ENCODE results near the gene MAZ. TPM values are rescaled to one million over a fixed set of nuclear protein-coding genes. Genes with fewer than 3 reads are reported as not detected.
"Not testable (repeated sequence)": the region's sequence is repeated elsewhere in the genome, so short reads cannot be mapped to it uniquely, and the experiment has no call there.

The MAZ gene
- total RNA-seq (100 to 1,000 TPM in 1 of 2 donors, 10 to 100 TPM in 1; 94.9 to 159 TPM), polyA plus RNA-seq (100 to 1,000 TPM; 112 to 170 TPM)
- long read RNA-seq, donor 1, transcript MAZ-202 (5 exons, 2,532 nt), result major isoform, 41 of 89 reads
- long read RNA-seq, donor 1, transcript MAZ-201 (6 exons, 2,698 nt), result minor isoform, 18 of 89 reads
- long read RNA-seq, donor 1, partial matches to known transcripts, result 24 of 89 reads
- long read RNA-seq, donor 1, other reads (novel, unspliced or antisense), result 0 of 89 reads
- long read RNA-seq, donor 2, transcript MAZ-202 (5 exons, 2,532 nt), result major isoform, 11 of 105 reads
- long read RNA-seq, donor 2, transcript MAZ-201 (6 exons, 2,698 nt), result minor isoform, 7 of 105 reads
- long read RNA-seq, donor 2, partial matches to known transcripts, result 84 of 105 reads
- long read RNA-seq, donor 2, other reads (novel, unspliced or antisense), result 0 of 105 reads
- long read RNA-seq, donor 3, transcript MAZ-202 (5 exons, 2,532 nt), result major isoform, 21 of 42 reads
- long read RNA-seq, donor 3, transcript MAZ-201 (6 exons, 2,698 nt), result minor isoform, 5 of 42 reads
- long read RNA-seq, donor 3, partial matches to known transcripts, result 12 of 42 reads
- long read RNA-seq, donor 3, other reads (novel, unspliced or antisense), result 0 of 42 reads
- long read RNA-seq, donor 4, transcript MAZ-202 (5 exons, 2,532 nt), result major isoform, 9 of 21 reads
- long read RNA-seq, donor 4, partial matches to known transcripts, result 7 of 21 reads
- long read RNA-seq, donor 4, other reads (novel, unspliced or antisense), result 0 of 21 reads
- long read RNA-seq, donor 5, transcript MAZ-201 (6 exons, 2,698 nt), result minor isoform, 19 of 249 reads
- long read RNA-seq, donor 5, transcript MAZ-202 (5 exons, 2,532 nt), result major isoform, 45 of 249 reads
- long read RNA-seq, donor 5, partial matches to known transcripts, result 176 of 249 reads
- long read RNA-seq, donor 5, other reads (novel, unspliced or antisense), result 0 of 249 reads

GRCh38 chr16:29806099-29806579 is at the start of gene MAZ:
TSS of gene MAZ (plus strand) at chr16:29806529. CDS start at chr16:29806702, 173 bp downstream.
- 1% methylated on average over 50 of the region's 67 CpGs; no CpG with 5 or more reads in 1 of the 2 donors for WGBS, 2 donors
- Histone ChIP-seq H3K9ac (ENCODE audit: insufficient read depth in 1 of 2, low read length in 2 of 2) (no peak within 1 kb of the TSS), H3K27ac (ENCODE audit: low read depth in 1 of 2, low read length in 1 of 2) (peak within 1 kb of the TSS; percentile 95), H3K36me3 (ENCODE audit: control insufficient read depth in 4 of 4, insufficient read depth in 4 of 4, low read length in 4 of 4) (peaks cover 0 to 29% (median 22%) of the 10 kb centered on the region in 4 donors), H3K4me1 (ENCODE audit: control insufficient read depth in 5 of 5, insufficient read depth in 5 of 5, low read length in 5 of 5) (peaks cover 8 to 50% (median 23%) of the 10 kb centered on the region in 5 donors), H3K9me3 (ENCODE audit: control insufficient read depth in 4 of 4, insufficient read depth in 3 of 4, low read length in 3 of 4) (no peaks in the 10 kb centered on the region), H3K27me3 (ENCODE audit: control insufficient read depth in 3 of 3, insufficient read depth in 3 of 3, low read length in 2 of 3) (no peaks in the 10 kb centered on the region), H3K4me3 (peak within 1 kb of the TSS; percentile 57)
- peak; percentile 0 for ATAC-seq (ENCODE audit: insufficient read depth, low FRiP score)
- TF ChIP-seq CTCF (IDR thresholded peaks at IDR 0.05; ENCODE audit: control extremely low read depth, extremely low read depth), result no peak
- DNase-seq, result no peak

DNA sequence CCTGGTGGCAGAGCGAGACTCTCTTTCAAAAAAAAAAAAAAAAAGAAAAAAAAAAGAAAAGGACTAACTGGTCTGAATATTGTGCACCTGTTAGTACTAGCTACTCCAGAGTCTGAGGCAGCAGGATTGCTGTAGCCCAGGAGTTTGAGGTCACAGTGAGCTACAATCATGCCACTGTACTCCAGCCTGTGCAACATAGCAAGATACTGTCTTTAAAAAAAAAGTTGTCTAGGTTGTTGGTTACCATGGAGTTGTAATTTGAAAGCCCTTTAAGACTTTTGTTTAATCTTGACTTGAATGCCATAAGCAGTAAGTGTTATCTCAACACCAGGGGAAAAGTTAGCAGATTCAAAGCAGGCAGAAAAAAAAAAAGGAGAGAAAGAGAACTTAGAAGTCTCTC is 49.7 kb upstream of the MAZ start:
- ATAC-seq (ENCODE audit: insufficient read depth, low FRiP score), result no peak
- WGBS, 2 donors, result 59 to 82% methylated on average over 1 of the region's 1 CpG

DNA sequence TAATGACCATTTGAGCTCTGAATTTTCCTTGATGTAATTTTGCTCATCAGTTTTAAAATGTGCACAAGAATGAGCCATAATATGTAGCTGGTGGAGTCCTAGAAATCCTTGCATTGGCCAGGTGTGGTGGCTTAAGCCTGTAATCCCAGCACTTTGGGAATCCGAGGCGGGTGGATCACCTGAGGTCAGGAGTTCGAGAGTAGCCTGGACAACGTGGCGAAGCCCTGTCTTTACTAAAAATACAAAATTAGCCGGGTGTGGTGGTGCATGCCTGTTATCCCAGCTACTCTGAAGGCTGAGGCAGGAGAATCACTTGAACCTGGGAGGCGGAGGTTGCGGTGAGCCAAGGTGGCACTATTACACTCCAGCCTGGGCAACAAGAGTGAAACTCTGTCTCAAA is 49.2 kb upstream of the MAZ start:
- WGBS, 2 donors, result 72 to 80% methylated on average over 8 of the region's 8 CpGs

More for the DNA sequence above, 49.7 kb upstream of the MAZ start:
- Histone ChIP-seq H3K9me3 (ENCODE audit: control insufficient read depth in 4 of 4, insufficient read depth in 3 of 4, low read length in 3 of 4) (no peaks in the 10 kb centered on the region), H3K4me1 (ENCODE audit: control insufficient read depth in 5 of 5, insufficient read depth in 5 of 5, low read length in 5 of 5) (peaks cover 0 to 2% (median 0%) of the 10 kb centered on the region in 5 donors), H3K36me3 (ENCODE audit: control insufficient read depth in 4 of 4, insufficient read depth in 4 of 4, low read length in 4 of 4) (no peaks in the 10 kb centered on the region), H3K4me3 (no peak overlapping the region), H3K27ac (ENCODE audit: low read depth in 1 of 2, low read length in 1 of 2) (no peak overlapping the region), H3K27me3 (ENCODE audit: control insufficient read depth in 3 of 3, insufficient read depth in 3 of 3, low read length in 2 of 3) (no peaks in the 10 kb centered on the region), H3K9ac (ENCODE audit: insufficient read depth in 1 of 2, low read length in 2 of 2) (no peak overlapping the region)
- peak in 2 of 3 donors; percentile 17 to 42 for DNase-seq
- no peak for TF ChIP-seq CTCF (IDR thresholded peaks at IDR 0.05; ENCODE audit: control extremely low read depth, extremely low read depth)

More for the DNA sequence above, 49.2 kb upstream of the MAZ start:
- not testable (repeated sequence) for DNase-seq; H3K4me1 ChIP-seq (ENCODE audit: control insufficient read depth in 5 of 5, insufficient read depth in 5 of 5, low read length in 5 of 5); H3K4me3 ChIP-seq; H3K9me3 ChIP-seq (ENCODE audit: control insufficient read depth in 4 of 4, insufficient read depth in 3 of 4, low read length in 3 of 4); ATAC-seq (ENCODE audit: insufficient read depth, low FRiP score); H3K27me3 ChIP-seq (ENCODE audit: control insufficient read depth in 3 of 3, insufficient read depth in 3 of 3, low read length in 2 of 3); H3K27ac ChIP-seq (ENCODE audit: low read depth in 1 of 2, low read length in 1 of 2); H3K36me3 ChIP-seq (ENCODE audit: control insufficient read depth in 4 of 4, insufficient read depth in 4 of 4, low read length in 4 of 4); H3K9ac ChIP-seq (ENCODE audit: insufficient read depth in 1 of 2, low read length in 2 of 2)

All from lung (tissue), 16 donors.